Epithelial cell of prostate (primary cell): Measurements from ENCODE around the gene LTBP1.
"Not testable (repeated sequence)": the region's sequence is repeated elsewhere in the genome, so short reads cannot be mapped to it uniquely, and the experiment has no call there.

ENCODE experiments used
- DNase-seq: peaks from one replicate; pipeline ENCODE4 v3.0.0-alpha.2; 2011; ENCODE audit warnings: low read depth, low spot score
- H3K27ac ChIP-seq: fragments of 450-650 bp; 2 replicates; pipeline ENCODE4 v1.5.1; 2017; ENCODE audit warnings: mild to moderate bottlenecking

LTBP1 gene

GRCh38 chr2:33030326-33030725 is 83.6 kb downstream of the LTBP1 start:
- DNase-seq, result no peak
- no peak overlapping the region for H3K27ac ChIP-seq

GRCh38 chr2:33032245-33032644 is 85.5 kb downstream of the LTBP1 start:
- H3K27ac ChIP-seq, result no peak overlapping the region
- no peak for DNase-seq

DNA sequence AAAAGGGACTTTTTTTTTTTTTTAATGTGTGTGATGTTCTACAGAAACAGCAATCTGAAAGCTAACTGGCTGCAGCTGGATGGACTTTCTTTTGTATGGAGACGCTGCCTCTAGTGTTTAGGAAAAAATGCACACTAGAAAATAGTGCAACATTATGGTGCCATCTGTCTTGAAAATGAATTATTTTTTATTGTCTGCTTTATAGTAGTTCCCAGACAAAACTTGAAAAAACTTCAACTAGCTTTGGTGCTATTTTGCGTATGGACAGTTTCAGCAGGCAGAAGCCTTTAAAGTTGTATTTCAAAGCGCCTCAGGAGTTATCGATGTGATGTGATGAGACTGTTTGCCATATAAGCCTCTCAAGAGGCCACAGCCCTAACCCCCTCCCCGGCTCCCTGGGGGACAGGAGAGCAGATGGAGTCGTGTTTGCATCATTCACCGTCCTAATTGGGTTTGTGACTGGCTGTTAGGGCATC is 86.9 kb downstream of the LTBP1 start:
- no peak for DNase-seq
- H3K27ac ChIP-seq, result no peak overlapping the region

GRCh38 chr2:33034784-33035183 is 88.0 kb downstream of the LTBP1 start:
- no peak overlapping the region for H3K27ac ChIP-seq
- DNase-seq, result no peak

DNA sequence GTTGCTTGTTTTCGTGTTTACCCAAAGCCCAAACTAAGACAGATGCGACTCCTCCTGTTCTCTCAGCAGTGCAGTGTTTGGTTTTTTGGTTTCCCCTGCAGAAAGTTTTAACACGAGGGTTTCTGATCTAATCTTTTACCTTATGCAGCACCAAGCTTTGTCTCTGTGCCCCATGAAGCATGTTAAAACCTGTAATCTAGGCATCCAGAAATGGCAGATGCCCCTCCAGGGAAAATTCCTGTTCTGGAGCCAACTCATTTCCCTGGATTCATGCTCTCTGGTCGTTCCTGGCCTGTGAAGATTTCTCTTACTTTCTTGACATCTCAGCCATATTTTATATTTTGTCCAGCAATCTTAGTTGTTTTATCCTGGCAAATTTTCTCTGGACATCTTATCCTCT is 91.5 kb downstream of the LTBP1 start:
- peak overlapping the region; percentile 8 for H3K27ac ChIP-seq
- DNase-seq, result no peak

DNA sequence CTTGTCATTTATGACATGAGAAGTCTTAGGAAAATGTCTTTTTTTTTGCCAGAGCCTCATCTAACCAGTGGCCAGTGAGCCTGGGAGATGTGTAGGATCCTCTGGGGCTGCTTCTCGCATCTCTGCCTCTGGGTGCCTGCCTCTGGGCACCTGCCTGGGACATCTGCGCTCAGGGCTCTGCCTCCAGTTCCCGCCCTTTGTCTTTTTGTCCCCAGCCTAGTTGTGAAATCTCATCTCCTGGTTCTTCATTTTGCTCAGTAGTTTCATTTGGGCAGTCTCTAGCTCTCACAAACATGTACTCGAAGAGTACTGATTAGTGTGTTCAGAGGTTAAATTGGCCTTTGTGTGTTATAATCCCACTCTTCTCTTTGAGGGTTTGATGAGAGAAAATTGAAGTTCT is 92.0 kb downstream of the LTBP1 start:
- DNase-seq, result no peak
- H3K27ac ChIP-seq, result peak overlapping the region; percentile 8

DNA sequence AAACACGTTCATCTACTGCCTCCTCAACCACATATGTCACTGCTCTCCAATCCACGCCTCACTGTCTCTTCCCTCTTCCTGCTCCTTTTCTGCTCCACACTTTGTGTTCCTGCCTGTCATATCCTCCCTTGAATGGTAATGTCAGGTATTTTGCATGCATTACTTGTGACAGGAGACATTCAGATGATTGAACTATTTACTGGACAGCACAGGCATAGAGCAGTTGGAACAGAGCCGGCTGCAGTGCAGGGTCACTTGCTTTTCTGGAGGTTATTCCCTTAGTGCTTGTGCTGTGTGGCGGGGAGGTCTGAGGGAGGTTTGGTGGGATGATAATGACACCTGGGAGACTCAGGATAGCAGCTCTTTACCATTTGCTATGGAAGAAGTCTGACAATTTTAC is 93.8 kb downstream of the LTBP1 start:
- DNase-seq, result no peak
- no peak overlapping the region for H3K27ac ChIP-seq

DNA sequence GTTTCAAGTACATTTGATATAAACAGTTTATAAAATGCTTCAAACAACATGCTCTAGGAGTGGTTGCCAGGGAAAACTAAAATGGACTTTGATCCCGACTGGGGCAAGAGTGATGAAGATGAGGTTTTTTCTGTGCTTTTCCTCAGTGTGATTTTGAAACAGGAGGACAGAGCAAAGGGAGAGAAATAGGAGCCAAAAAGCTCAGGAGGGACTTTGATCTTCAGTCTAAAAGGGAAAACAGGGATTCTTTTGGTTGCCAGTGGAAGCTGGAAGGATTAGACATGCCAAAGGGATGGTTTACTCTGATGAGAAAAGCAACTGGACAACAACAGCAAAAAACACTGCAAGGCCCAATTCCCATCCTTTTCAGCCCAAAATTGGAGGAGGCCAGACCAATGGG is 95.5 kb downstream of the LTBP1 start:
- no peak overlapping the region for H3K27ac ChIP-seq
- no peak for DNase-seq

DNA sequence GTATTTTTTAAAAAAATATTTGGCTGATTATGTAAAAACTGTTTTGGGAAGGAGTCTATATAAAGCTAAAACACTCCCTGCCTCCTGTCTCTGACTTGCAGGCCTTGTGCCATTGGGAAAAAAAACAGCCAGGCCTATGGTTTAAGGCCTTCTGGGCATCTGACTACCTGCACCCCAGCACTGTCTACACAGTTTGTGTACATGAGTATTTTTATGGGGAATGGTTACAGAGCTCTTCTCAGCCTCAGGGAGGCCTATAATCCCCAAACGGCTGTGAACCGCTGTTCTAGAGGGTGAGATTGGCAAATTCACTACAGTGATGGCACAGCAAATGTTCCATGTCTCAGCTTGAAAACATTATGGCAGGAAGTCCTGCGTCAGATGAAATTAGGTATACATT is 96.1 kb downstream of the LTBP1 start:
- DNase-seq, result no peak

DNA sequence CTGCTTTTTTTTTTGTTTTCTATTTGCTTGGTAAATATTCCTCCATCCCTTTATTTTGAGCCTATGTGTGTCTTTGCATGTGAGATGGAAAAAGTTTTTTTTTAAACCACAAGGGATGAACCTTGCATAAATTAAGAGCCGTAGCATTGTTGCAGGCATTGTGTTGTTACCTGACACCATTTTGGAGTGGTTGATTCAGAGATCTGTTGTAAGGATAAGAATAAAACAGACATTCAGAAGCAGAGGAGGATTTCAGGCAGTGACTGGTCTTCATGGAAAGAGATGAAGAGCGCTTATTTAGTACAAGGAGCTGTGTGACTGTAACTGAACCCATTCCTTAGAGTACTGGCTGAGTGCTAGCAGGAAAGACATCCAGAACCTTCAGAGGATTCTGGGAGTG is 101.2 kb downstream of the LTBP1 start:
- no peak for DNase-seq

More for the DNA sequence above, 96.1 kb downstream of the LTBP1 start:
- no peak overlapping the region for H3K27ac ChIP-seq

DNA sequence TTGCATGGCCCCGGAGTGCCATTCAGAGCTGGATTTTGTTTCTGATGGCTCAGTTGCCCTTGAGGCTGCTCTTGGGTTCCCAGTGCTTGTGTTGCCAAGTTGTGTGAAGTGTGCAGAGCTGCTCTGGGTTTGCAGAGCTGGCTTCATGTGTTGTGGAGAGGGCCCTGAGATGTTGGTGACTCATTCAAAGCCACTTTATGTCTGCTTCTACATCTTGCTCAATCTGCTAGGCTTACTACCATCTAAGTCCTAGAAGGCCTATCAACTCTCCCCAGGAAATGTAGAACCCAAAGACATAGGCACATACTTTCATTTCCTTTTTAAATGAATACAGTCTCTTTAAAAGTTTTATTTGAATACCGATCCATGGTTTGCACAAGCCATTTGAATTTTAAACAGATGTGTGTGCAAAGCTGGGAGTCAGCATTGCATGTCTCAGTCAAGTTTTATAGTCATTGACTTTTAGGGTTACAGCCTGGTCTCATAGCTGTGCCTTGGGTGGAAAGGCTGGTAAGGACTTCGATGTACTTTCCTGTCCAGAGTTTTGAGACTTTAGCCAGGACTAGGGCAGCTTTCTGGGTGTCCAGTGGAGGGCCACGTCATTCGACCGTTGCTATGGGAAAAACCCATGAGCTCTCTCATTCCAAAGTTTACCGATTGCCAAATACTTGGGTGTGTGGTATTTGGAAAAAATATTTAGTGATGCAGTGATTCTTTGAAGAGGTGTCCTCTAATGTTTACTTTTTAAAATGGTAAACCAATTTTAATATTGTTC is 105.0 kb downstream of the LTBP1 start:
- no peak for DNase-seq
- H3K27ac ChIP-seq, result no peak overlapping the region

More for the DNA sequence above, 101.2 kb downstream of the LTBP1 start:
- no peak overlapping the region for H3K27ac ChIP-seq

GRCh38 chr2:33052361-33052735 is 105.6 kb downstream of the LTBP1 start:
- no peak for DNase-seq
- no peak overlapping the region for H3K27ac ChIP-seq

- not testable (repeated sequence) for H3K27ac ChIP-seq, DNase-seq
Measured at GRCh38 chr2:33052795-33053194, 106.0 kb downstream of the LTBP1 start.

DNA sequence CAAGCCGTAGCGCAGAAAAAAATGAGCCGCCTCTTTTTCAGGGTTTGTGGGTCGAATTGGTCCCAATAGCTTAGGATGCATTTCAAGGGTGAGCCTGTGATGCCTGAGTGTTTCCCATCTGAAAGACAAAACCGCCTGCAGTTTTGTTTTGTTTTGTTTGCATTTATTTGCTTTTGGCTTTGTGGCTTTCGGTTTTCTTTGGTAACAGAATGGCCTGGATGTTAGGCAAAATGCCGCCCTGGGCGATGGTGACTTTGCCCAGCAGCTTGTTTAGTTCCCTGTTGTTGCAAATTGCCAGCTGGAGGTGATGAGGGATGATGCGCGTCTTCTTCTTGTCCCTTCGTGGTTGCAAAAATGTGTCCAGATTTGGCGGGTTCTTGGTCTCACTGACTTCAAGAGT is 109.4 kb downstream of the LTBP1 start:
- no peak overlapping the region for H3K27ac ChIP-seq
- DNase-seq, result no peak

GRCh38 chr2:33057307-33058028 is 110.7 kb downstream of the LTBP1 start:
- not testable (repeated sequence) for DNase-seq, H3K27ac ChIP-seq

- no peak overlapping the region for H3K27ac ChIP-seq
- no peak for DNase-seq
Measured at GRCh38 chr2:33058716-33059470, 112.1 kb downstream of the LTBP1 start.

GRCh38 chr2:33059471-33060156 is 112.9 kb downstream of the LTBP1 start:
- no peak for DNase-seq
- H3K27ac ChIP-seq, result no peak overlapping the region

GRCh38 chr2:33060405-33060804 is 113.7 kb downstream of the LTBP1 start:
- no peak for DNase-seq
- H3K27ac ChIP-seq, result no peak overlapping the region

GRCh38 chr2:33062665-33063250 is 116.0 kb downstream of the LTBP1 start:
- DNase-seq, result no peak

DNA sequence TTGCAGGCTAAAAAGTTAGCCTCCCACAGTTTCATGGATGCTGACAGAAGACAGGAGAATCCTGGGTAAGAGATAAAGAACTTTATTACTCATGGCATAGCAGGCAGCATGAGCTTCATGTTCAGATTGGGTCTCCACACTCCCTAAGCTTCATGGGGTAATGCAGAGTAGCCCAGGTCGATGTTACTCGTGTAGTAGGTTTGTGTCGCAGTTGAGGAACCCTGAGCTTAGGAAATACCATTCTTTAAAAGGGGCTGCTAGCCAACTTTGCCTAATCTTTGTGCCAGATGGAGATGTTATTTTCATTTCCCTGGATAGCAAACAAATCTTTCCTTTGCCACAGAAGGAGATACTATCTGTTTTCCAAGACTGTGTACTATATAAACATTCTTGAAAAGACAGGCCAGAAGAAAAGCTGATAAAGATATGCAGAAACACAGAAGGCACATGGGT is 117.6 kb downstream of the LTBP1 start:
- DNase-seq, result no peak
- H3K27ac ChIP-seq, result no peak overlapping the region

More at GRCh38 chr2:33062665-33063250, 116.0 kb downstream of the LTBP1 start:
- H3K27ac ChIP-seq, result no peak overlapping the region
